LoVo (cell line): ENCODE measurements around the gene POLR2J3.
"Not testable (repeated sequence)": the region's sequence is repeated elsewhere in the genome, so short reads cannot be mapped to it uniquely, and the experiment has no call there.

Experiments used
- DNase-seq: peaks from one replicate; pipeline ENCODE4 v3.0.0-alpha.2; 2016; ENCODE audit warnings: low spot score

POLR2J3 gene

GRCh38 chr7:102520797-102521196, 51.6 kb downstream of the POLR2J3 start:
- DNase-seq, result not testable (repeated sequence)

- not testable (repeated sequence) for DNase-seq
Measured at GRCh38 chr7:102517550-102518147, 54.7 kb downstream of the POLR2J3 start, which contains the start of gene RASA4B. Gene RASA4B (minus strand): TSS chr7:102517777. CDS start chr7:102517710, 67 bp downstream.
